ENCODE data around the gene ANKRD55. TPM values are rescaled to one million over a fixed set of nuclear protein-coding genes. Genes with fewer than 3 reads are reported as not detected.

ANKRD55 gene
- total RNA-seq, 1 experiment from 2014 or later: not detected

DNA sequence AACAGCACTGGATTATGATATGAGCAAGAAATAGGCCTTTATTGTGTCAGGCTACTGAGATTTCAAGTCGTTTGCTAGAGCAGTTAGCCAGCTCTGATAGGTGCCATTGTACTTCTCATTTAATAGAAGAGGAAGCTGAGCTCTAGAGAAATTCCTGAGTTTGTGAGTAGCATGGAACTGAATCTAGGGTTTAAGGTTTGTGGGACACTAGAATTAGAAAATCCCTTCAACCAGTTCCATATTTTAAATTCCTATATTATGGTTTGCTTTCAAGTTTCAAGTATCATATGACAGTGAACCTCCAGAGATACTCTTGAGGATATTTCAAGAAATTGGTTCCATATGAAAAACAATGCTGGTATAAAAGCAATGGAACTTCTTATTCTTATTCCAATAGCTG, 87.6 kb downstream of the ANKRD55 start:
- no peak for DNase-seq (ENCODE audit: unreplicated experiment)
- Mint-ChIP-seq H3K9me3 (ENCODE audit: unreplicated experiment) (no peaks in the 10 kb centered on the region), H3K36me3 (ENCODE audit: insufficient read depth, unreplicated experiment) (no peaks in the 10 kb centered on the region), H3K4me3 (ENCODE audit: unreplicated experiment) (no peak overlapping the region), H3K27me3 (ENCODE audit: insufficient read depth, unreplicated experiment) (no peaks in the 10 kb centered on the region), H3K4me1 (ENCODE audit: insufficient read depth, unreplicated experiment) (peaks cover 9% of the 10 kb centered on the region), H3K27ac (ENCODE audit: low read depth, unreplicated experiment) (no peak overlapping the region)
- no TSS peak for BruUV-seq (replicated peaks)
- CTCF ChIA-PET: interaction anchor here (1.3 to 1.4 kb wide), 2 partner anchors 19 to 209 kb away, joined by 3 read pairs; no protein-coding TSS in a partner anchor
- intact Hi-C loops (cut with micrococcal nuclease): no loop called here
- TF ChIP-seq, protein P1, sequence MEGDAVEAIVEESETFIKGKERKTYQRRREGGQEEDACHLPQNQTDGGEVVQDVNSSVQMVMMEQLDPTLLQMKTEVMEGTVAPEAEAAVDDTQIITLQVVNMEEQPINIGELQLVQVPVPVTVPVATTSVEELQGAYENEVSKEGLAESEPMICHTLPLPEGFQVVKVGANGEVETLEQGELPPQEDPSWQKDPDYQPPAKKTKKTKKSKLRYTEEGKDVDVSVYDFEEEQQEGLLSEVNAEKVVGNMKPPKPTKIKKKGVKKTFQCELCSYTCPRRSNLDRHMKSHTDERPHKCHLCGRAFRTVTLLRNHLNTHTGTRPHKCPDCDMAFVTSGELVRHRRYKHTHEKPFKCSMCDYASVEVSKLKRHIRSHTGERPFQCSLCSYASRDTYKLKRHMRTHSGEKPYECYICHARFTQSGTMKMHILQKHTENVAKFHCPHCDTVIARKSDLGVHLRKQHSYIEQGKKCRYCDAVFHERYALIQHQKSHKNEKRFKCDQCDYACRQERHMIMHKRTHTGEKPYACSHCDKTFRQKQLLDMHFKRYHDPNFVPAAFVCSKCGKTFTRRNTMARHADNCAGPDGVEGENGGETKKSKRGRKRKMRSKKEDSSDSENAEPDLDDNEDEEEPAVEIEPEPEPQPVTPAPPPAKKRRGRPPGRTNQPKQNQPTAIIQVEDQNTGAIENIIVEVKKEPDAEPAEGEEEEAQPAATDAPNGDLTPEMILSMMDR (IDR thresholded peaks at IDR 0.05; ENCODE audit: unreplicated experiment): no peak
- POLR2A ChIA-PET: interaction anchor here (1.1 kb wide), 1 partner anchor 10 kb away, joined by 3 read pairs; no protein-coding TSS in a partner anchor

DNA sequence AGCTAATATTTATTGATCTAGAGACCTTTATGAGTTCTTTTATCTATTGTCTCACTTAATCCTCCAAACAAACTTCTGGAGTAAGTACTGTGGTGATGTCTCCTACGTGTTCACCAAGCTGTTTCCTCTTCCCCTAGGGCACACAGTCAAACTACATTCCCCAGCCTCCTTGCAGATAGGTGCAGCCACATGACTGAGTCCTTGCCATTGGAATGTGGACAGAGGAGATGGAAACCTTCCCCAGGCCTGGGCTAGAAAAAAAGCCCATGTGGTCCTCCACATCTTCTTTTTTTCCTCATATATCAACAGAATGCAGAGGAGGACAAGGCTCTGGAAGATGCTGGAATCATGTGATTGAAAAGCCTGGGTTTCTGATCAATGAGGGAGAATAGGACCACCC, 88.0 kb downstream of the ANKRD55 start:
- H3K4me1 Mint-ChIP-seq (ENCODE audit: insufficient read depth, unreplicated experiment): peaks cover 9% of the 10 kb centered on the region
- intact Hi-C loops (cut with micrococcal nuclease): no loop called here
- H3K4me3 Mint-ChIP-seq (ENCODE audit: unreplicated experiment): no peak overlapping the region
- no peak for DNase-seq (ENCODE audit: unreplicated experiment)
- CTCF ChIA-PET: interaction anchor here (1.3 to 1.4 kb wide), 2 partner anchors 19 to 209 kb away, joined by 3 read pairs; no protein-coding TSS in a partner anchor
- no peak overlapping the region for H3K27ac Mint-ChIP-seq (ENCODE audit: low read depth, unreplicated experiment)
- TF ChIP-seq, protein P1 (IDR thresholded peaks at IDR 0.05; ENCODE audit: unreplicated experiment): no peak
- H3K27me3 Mint-ChIP-seq (ENCODE audit: insufficient read depth, unreplicated experiment): no peaks in the 10 kb centered on the region
- POLR2A ChIA-PET: interaction anchor here (0.6 to 1.1 kb wide), 2 partner anchors 9 to 103 kb away, joined by 3 read pairs; no protein-coding TSS in a partner anchor
- no peaks in the 10 kb centered on the region for H3K36me3 Mint-ChIP-seq (ENCODE audit: insufficient read depth, unreplicated experiment)
- no peaks in the 10 kb centered on the region for H3K9me3 Mint-ChIP-seq (ENCODE audit: unreplicated experiment)
- no TSS peak for BruUV-seq (replicated peaks)

DNA sequence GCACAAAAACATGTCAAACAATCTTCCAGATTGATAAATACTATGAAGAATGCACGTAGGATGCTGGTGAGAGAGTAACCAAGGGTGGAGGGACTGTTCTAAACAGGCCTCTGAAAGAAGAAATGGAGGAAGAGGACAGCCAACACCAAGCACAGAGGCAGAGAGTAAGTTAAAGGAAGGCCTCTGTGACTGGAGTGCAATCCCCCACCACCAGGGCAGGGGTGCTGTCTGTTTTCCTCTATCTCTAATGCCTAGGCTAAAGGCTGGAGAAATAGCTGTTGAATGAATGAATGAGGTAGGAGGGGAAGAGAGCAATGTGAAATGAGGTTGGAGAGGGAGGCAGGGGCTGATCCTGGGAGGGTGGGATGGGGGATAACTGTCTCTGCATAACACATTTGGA, 88.9 kb downstream of the ANKRD55 start:
- Mint-ChIP-seq H3K9me3 (ENCODE audit: unreplicated experiment) (no peaks in the 10 kb centered on the region), H3K4me1 (ENCODE audit: insufficient read depth, unreplicated experiment) (peaks cover 9% of the 10 kb centered on the region), H3K36me3 (ENCODE audit: insufficient read depth, unreplicated experiment) (no peaks in the 10 kb centered on the region), H3K27ac (ENCODE audit: low read depth, unreplicated experiment) (no peak overlapping the region), H3K27me3 (ENCODE audit: insufficient read depth, unreplicated experiment) (no peaks in the 10 kb centered on the region), H3K4me3 (ENCODE audit: unreplicated experiment) (no peak overlapping the region)
- no peak for DNase-seq (ENCODE audit: unreplicated experiment)
- CTCF ChIA-PET: interaction anchor here (1.4 kb wide), 1 partner anchor 208 kb away, joined by 3 read pairs; no protein-coding TSS in a partner anchor
- POLR2A ChIA-PET: interaction anchor here (0.6 to 1.1 kb wide), 2 partner anchors 8 to 102 kb away, joined by 3 read pairs; no protein-coding TSS in a partner anchor
- BruUV-seq (replicated peaks): no TSS peak
- intact Hi-C loops (cut with micrococcal nuclease): no loop called here
- TF ChIP-seq, protein P1 (IDR thresholded peaks at IDR 0.05; ENCODE audit: unreplicated experiment): no peak

DNA sequence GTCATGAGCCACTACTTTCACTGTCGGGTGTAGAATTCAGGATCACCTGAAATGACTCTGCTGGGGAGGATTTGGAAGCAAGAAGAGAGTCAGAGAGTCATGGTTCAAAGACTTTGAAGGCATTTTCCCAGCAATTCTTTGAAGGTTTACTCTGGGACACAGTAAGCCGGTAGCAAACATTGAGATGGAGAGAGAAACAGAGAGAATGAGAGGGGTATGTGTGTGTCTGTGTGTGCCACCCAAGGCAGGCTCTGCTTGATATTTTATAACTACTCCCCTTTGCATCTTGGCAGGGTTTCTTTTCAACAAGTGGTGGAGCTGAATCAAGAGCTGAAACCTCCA, 89.8 kb downstream of the ANKRD55 start:
- TF ChIP-seq, protein P1 (IDR thresholded peaks at IDR 0.05; ENCODE audit: unreplicated experiment): no peak
- no peak for DNase-seq (ENCODE audit: unreplicated experiment)
- peaks cover 8% of the 10 kb centered on the region for H3K4me1 Mint-ChIP-seq (ENCODE audit: insufficient read depth, unreplicated experiment)
- no peaks in the 10 kb centered on the region for H3K9me3 Mint-ChIP-seq (ENCODE audit: unreplicated experiment)
- no TSS peak for BruUV-seq (replicated peaks)
- ChIA-PET POLR2A (interaction anchor here (0.8 kb wide), 1 partner anchor 20 kb away, joined by 3 read pairs; no protein-coding TSS in a partner anchor), CTCF (no interaction called here)
- no peak overlapping the region for H3K4me3 Mint-ChIP-seq (ENCODE audit: unreplicated experiment)
- no peaks in the 10 kb centered on the region for H3K27me3 Mint-ChIP-seq (ENCODE audit: insufficient read depth, unreplicated experiment)
- H3K36me3 Mint-ChIP-seq (ENCODE audit: insufficient read depth, unreplicated experiment): no peaks in the 10 kb centered on the region
- no peak overlapping the region for H3K27ac Mint-ChIP-seq (ENCODE audit: low read depth, unreplicated experiment)
- intact Hi-C loops (cut with micrococcal nuclease): no loop called here
